Suprapubic skin (tissue), 3 donors: ENCODE results near the gene IQSEC3.

Experiments
- POLR2A ChIP-seq, 2 donors: fragments of 450-650 bp; IDR thresholded peaks; one replicate each; pipeline ENCODE4 v1.6.1; 2017; ENCODE audit warnings: antibody characterized with exemption in 2 of 2, mild to moderate bottlenecking in 2 of 2, moderate library complexity in 2 of 2
- TF ChIP-seq, protein P1 (sequence below), 2 donors: fragments of 200-600 bp in 1 of 2; fragments of 450-650 bp in 1 of 2; sonication (generic) in 1 of 2; IDR thresholded peaks; one replicate each; pipeline ENCODE4 v1.5.1; 2016 to 2019; ENCODE audit warnings: antibody characterized with exemption in 2 of 2, mild to moderate bottlenecking in 1 of 2, moderate library complexity in 1 of 2

- TF ChIP-seq, protein P1, sequence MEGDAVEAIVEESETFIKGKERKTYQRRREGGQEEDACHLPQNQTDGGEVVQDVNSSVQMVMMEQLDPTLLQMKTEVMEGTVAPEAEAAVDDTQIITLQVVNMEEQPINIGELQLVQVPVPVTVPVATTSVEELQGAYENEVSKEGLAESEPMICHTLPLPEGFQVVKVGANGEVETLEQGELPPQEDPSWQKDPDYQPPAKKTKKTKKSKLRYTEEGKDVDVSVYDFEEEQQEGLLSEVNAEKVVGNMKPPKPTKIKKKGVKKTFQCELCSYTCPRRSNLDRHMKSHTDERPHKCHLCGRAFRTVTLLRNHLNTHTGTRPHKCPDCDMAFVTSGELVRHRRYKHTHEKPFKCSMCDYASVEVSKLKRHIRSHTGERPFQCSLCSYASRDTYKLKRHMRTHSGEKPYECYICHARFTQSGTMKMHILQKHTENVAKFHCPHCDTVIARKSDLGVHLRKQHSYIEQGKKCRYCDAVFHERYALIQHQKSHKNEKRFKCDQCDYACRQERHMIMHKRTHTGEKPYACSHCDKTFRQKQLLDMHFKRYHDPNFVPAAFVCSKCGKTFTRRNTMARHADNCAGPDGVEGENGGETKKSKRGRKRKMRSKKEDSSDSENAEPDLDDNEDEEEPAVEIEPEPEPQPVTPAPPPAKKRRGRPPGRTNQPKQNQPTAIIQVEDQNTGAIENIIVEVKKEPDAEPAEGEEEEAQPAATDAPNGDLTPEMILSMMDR (IDR thresholded peaks at IDR 0.05) = no peak
- TF ChIP-seq POLR2A (IDR thresholded peaks at IDR 0.05) = no peak
Measured at GRCh38 chr12:179131-179884, 112.7 kb downstream of the IQSEC3 start.
